Esophagus squamous epithelium (tissue), 4 donors: Measurements from ENCODE around the gene CFAP92.

Experiments
- POLR2A ChIP-seq, 4 donors: fragments of 450-650 bp; IDR thresholded peaks; one replicate each; pipeline ENCODE4 v1.6.1; 2017; ENCODE audit warnings: antibody characterized with exemption in 4 of 4, mild to moderate bottlenecking in 4 of 4, moderate library complexity in 3 of 4
- TF ChIP-seq, protein P1 (sequence below), 6 experiments: fragments of 450-650 bp in 4 of 6; fragments of 200-600 bp in 2 of 6; sonication (generic) in 2 of 6; IDR thresholded peaks; one replicate each; pipeline ENCODE4 v1.5.1; 2016 to 2019; ENCODE audit warnings: antibody characterized with exemption in 6 of 6, mild to moderate bottlenecking in 4 of 6, moderate library complexity in 4 of 6

DNA sequence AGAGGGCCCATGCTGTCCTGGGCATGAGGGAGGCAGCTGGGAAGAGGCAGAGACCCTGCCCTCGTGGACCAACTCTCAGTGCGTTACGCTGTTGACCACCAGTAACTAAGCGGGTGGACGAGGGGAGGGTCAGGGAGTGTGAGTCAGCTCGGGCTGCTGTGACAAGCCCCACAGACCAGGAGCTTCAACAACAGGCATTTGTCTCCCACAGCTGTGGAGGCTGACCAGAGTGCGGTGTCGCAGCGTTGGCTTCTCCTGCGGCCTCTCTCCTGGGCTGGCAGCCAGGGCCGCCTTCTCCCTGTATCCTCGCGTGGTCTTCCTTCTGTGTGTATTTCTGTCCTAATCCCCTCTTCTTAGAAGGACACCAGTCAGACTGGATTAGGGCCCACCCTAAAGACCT is 20.3 kb upstream of the CFAP92 start:
- TF ChIP-seq POLR2A (IDR thresholded peaks at IDR 0.05): no peak
- TF ChIP-seq, protein P1, sequence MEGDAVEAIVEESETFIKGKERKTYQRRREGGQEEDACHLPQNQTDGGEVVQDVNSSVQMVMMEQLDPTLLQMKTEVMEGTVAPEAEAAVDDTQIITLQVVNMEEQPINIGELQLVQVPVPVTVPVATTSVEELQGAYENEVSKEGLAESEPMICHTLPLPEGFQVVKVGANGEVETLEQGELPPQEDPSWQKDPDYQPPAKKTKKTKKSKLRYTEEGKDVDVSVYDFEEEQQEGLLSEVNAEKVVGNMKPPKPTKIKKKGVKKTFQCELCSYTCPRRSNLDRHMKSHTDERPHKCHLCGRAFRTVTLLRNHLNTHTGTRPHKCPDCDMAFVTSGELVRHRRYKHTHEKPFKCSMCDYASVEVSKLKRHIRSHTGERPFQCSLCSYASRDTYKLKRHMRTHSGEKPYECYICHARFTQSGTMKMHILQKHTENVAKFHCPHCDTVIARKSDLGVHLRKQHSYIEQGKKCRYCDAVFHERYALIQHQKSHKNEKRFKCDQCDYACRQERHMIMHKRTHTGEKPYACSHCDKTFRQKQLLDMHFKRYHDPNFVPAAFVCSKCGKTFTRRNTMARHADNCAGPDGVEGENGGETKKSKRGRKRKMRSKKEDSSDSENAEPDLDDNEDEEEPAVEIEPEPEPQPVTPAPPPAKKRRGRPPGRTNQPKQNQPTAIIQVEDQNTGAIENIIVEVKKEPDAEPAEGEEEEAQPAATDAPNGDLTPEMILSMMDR (IDR thresholded peaks at IDR 0.05): no peak
